HG02571 (cell line): ENCODE measurements around the gene ADAM33.

Experiments used
- ATAC-seq: cut with Tn5 transposase; IDR thresholded peaks from one replicate; pipeline ENCODE4 v1.9.1; 2021; ENCODE audit warnings: mild to moderate bottlenecking, moderate library complexity; ENCODE audit not compliant: unreplicated experiment

ADAM33 gene

GRCh38 chr20:3681931-3682781 is at the start of gene ADAM33:
Gene ADAM33 (minus strand): TSS chr20:3682010. CDS start chr20:3682004, 6 bp downstream.
- ATAC-seq, result no peak

DNA sequence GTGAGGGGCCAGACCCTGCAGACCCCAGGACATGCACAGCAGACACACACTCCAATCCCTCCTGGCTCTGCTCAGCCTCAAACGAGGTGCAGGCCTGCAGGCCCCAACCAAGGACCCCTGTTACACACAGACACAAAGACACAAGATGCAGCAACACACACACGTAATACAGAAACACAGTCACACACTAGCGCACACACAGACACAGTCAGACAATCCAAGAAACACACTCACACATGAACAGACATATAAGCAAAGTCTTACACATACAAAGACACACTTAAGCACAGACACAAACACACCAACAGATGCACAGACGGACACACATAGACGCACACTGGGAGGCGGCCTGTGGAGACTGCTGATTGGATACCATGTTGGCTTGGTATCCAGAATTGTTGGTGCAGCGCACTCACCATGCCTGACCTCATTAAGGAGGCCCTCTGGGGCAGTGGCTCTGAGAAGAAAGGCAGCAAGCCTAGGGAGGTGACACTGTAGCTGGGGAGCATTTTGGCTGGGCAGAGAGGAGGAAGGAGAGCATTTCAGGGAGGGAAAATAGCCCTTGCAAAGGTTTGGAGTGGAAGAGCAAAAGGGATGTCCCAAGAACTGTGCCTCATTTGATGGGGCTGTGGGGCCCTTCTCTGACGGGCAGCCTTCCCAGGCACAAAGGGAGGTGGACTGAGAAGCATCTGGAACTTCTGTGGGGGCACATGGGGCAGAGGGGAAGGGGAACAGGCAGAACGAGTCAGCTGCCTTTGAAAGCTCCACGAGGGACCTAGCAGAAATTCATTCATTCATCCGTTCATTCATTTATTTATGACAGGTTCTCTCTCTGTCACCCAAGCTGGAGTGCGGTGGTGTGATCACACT is 49.2 kb upstream of the ADAM33 start:
- ATAC-seq, result no peak

GRCh38 chr20:3729811-3730540 is 48.2 kb upstream of the ADAM33 start:
- no peak for ATAC-seq

GRCh38 chr20:3729378-3729777 is 47.6 kb upstream of the ADAM33 start:
- no peak for ATAC-seq

DNA sequence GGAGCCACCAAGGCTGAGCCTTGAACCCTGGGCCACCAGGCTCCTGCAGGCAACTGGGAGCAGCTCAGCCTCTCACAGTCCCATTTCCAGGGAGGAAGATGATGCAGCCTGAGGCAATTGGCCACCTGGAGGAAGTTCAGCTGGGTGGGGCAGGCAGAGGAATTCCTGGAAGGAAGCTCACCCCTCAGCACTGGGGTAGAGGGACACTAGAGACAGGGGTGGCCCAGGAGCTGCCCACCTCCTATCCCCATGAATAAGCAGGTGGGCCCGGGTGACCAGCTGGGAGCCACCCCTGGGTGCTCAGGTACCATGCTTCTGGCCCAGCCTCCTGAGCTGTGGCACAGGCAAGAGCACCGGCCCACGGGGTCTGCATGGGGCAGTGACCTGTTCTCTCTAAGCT is 47.1 kb upstream of the ADAM33 start:
- no peak for ATAC-seq

DNA sequence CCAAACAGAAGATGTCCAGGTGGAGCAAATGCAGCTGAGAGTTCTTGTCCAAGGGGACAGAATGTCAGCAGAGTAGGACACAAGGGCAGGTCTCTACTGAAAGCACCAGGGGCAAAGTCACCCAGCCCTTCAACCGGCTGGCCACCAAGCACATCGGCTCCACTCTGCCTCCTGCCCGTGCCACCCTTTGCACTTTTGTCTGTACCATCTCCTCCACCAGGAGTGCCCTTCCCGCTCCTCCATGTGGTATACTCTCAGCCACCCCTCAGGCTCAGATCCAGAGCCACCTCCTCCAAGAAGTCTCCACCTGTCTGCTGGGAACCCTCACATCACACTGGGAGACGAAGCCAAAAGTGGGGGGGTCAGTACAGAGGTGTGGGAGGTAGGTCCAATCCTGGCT is 46.5 kb upstream of the ADAM33 start:
- no peak for ATAC-seq

DNA sequence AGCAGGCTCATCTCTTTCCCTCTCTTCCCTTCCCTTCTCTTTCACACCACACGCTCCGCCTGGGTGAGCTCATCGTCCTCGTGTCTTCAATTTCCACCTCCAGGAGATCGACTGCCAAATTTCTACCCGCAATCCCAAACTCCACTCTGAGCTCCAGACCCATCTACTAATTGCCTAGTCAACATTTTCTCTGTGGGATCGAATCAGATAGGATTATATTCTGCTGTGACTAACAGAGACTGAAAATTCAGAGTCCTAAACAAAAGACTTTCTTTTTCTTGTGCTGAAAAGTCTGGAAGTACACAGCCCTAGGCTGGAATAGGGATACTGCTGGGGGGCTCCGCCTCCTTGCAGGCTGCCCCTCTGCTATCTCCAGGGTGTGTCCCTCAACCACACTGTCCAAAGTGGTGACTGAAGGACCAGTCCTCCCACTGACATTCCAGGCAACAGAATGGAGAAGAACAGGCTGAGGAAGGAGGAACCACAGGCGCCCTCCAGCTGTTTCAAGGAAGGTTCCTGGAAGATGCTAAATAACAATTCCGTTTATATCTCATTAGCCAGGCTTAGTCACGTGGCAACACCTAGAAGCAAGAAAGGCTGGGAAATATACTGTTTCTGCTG is 45.7 kb upstream of the ADAM33 start:
- ATAC-seq, result no peak

DNA sequence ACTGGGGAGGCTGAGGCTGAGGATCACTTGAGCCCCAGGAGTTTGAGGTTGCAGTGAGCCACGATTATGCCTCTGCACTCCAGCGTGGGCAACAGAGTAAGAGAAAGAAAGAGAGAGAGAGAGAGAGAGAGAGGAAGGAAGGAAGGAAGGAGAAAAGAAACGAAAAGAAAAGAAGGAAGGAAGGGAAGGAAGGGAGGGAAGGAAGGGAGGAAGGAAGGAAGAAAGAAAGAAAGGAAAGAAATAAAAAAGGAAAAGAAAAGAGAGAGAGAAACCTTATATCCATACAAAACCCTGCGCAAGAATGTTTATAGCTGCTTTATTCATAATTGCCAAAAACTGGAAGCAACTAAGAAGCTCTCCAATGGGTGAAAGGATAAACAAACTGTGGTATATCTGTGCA is 42.5 kb upstream of the ADAM33 start:
- no peak for ATAC-seq

DNA sequence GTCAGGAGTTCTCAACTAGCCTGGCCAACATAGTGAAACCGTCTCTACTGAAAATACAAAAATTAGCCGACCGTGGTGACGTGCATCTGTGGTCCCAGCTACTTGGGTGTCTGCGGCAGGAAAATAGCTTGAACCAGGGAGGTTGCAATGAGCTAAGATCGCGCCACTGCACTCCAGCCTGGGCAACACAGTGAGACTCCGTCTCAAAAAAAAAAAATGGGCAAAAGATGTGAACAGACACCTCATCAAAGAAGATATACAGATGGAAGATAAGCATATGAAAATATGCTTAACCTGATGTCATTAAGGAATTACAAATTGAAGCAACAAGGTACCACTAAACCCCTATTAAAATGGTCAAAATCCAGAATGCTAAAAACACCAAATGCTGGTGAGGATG is 41.5 kb upstream of the ADAM33 start:
- no peak for ATAC-seq

DNA sequence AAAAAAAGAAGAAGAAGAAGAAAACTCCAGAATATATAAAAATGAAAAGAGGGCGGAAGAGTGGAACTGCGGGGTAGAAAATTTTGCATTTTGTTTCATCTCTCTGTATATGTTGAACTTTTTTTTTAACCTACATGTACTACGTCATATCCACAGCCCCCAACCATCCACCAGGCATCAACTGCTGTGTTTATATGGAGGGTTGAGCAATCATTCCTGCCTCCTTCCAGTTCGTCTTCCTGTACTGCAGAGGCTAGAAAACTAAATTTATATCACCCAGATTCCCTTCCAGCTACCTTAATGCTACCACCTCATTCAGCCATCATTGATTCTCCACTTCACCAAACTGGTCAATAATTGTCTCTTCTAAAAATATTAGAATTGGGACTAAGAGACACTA is 40.1 kb upstream of the ADAM33 start:
- ATAC-seq, result no peak

- ATAC-seq, result no peak
These were observed 38.8 kb upstream of the ADAM33 start for GRCh38 chr20:3720626-3721025.

DNA sequence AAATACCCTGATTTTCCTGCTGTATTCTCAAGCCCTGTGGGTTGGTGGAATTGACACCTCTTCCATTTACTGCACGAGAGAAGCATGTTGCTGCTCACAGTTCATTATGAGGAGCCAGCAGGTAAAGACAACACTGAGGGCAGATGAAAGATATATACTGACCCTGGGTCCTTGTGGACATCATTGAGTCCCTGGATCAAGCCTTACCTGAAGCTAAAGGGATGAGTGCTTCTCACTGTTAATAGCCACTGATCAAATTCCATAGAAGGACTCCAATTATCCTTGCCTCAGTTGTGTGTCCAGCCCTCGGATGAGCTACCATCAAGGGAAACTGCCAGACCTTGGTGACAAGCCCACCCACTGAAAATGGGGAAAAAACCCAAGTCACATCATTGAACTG is 38.3 kb upstream of the ADAM33 start:
- no peak for ATAC-seq

- ATAC-seq, result no peak
These were observed 37.2 kb upstream of the ADAM33 start for GRCh38 chr20:3719046-3719445.

- no peak for ATAC-seq
These were observed 34.5 kb upstream of the ADAM33 start for GRCh38 chr20:3716195-3716834.

GRCh38 chr20:3714092-3714491 is 32.3 kb upstream of the ADAM33 start:
- ATAC-seq, result no peak

DNA sequence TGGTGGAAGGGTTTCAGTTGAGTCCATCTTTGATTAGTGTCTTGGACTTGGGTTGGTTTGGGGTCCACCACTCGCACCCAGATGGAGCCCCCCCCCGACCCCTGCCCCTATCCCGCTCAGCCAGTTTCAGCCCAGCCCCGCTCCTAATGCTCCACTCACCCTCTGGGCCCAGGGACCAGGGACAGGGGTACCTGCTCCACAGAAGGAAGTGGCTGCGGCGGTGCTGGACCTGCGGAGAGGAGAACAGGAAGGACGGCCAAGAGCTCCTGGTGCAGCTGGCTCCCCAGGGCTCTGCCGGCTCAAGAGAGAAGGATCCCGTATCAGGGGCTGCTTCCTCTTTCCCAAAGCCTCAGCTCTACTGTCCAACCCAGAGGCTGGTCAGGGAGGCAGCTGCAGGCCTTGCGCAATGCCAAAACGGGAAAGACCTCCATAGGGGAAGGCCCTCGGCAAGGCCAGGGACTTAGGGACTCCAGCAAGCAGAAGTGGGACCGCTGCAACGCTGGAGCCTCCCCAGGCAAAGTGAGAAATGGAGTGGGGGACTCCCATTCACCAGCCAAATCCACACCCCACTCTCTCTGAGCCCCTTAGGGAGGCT is 30.6 kb upstream of the ADAM33 start, which contains the start of gene SIGLEC1:
Gene SIGLEC1, minus strand, starts transcription at position 322 of the 595 bp plus-strand sequence. CDS start 5,472 bp downstream, outside the sequence.
- ATAC-seq, result no peak

DNA sequence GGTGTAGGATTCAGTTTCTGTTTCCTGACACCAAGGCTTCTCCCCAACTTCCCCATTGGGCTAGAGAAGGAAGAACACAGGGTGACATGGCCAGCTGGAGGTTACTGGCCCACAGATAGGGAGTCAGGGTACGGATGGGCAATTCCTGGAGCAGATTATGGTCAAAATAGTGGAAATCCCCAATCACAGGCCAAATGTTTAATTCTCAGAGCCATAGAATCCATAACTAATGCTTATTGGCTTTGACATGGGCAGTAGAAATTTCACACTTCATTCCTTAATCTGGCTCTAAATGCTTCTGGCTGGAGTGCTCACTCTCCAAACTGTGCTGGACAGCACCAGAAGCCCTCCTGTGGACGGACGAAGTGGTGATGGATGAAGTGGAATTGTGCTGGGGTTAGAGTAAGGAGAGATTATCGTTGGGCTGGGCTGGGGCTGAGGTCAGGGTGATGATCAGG is 29.7 kb upstream of the ADAM33 start:
- no peak for ATAC-seq

DNA sequence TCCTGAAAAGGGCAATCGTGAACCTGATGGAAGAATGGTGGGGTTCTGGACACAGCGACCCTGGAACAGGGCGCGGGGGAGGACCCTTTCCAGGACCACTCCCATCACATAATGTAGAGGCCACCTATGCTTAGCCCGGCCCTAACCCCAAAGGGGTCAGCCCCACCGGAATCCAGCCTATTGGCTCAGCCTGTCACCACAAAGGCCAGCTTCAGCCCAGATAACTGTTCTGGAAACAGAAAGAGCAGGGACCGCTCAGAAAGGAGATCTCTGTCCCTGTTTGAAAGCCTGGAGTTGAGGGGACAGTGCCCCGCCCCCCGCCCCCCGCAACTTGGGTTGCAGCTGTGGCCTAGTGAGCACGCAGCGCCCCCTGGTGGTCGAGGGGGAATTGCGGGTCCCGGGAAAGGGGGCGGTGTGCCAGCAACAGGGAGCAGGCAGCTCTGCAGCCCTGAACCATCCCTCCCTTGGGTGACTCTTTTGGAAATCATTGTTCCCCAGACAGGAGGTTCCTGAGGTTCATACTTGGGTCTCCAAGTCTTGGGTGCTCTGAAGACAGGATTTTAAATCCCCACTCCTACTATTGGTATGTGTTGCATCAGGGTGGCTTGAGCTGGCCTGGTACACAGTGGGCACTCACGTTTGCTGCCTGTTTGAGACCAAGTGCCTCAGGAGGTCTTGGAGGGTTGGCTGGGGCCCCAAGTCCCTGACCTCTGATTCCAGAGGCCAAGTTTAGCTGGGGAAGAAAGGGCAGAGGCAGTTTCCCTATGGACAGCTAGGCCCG is 29.1 kb upstream of the ADAM33 start:
- ATAC-seq, result peak; percentile 54

- ATAC-seq, result no peak
These were observed 28.2 kb upstream of the ADAM33 start for GRCh38 chr20:3710011-3710466.
